Measurements from ENCODE around the gene PCGF3.
"Not testable (repeated sequence)": the region's sequence is repeated elsewhere in the genome, so short reads cannot be mapped to it uniquely, and the experiment has no call there.

Gene PCGF3

GRCh38 chr4:668219-668618, 37.4 kb upstream of the PCGF3 start:
- DNase-seq (ENCODE audit: low spot score): not testable (repeated sequence)

- not testable (repeated sequence) for DNase-seq (ENCODE audit: low spot score)
Observed at GRCh38 chr4:669806-670559, 35.6 kb upstream of the PCGF3 start.

- DNase-seq (ENCODE audit: low spot score): no peak
Observed at GRCh38 chr4:671769-672168, 33.9 kb upstream of the PCGF3 start.

- DNase-seq (ENCODE audit: low spot score): no peak
Observed at GRCh38 chr4:673349-674091, 32.1 kb upstream of the PCGF3 start.

GRCh38 chr4:674172-675035, 31.2 kb upstream of the PCGF3 start, which contains the start of the genes ATP5ME and MYL5:
Gene ATP5ME (minus strand): TSS chr4:674276. CDS start chr4:674247, 29 bp downstream.
Gene MYL5 (plus strand): TSS chr4:674542. CDS start chr4:678027, 3,485 bp downstream.
- DNase-seq (ENCODE audit: low spot score): peak; percentile 89

GRCh38 chr4:675036-675882, 30.4 kb upstream of the PCGF3 start:
- no peak for DNase-seq (ENCODE audit: low spot score)

GRCh38 chr4:675980-676870, 29.4 kb upstream of the PCGF3 start:
- DNase-seq (ENCODE audit: low spot score): no peak

- no peak for DNase-seq (ENCODE audit: low spot score)
Observed at GRCh38 chr4:676871-677235, 28.8 kb upstream of the PCGF3 start.

GRCh38 chr4:677431-678293, 28.0 kb upstream of the PCGF3 start:
- DNase-seq (ENCODE audit: low spot score): peak; percentile 78

- no peak for DNase-seq (ENCODE audit: low spot score)
Observed at GRCh38 chr4:678331-679103, 27.1 kb upstream of the PCGF3 start.

- DNase-seq (ENCODE audit: low spot score): no peak
Observed at GRCh38 chr4:679104-679481, 26.5 kb upstream of the PCGF3 start.

- DNase-seq (ENCODE audit: low spot score): no peak
Observed at GRCh38 chr4:679629-680028, 26.0 kb upstream of the PCGF3 start.

- DNase-seq (ENCODE audit: low spot score): no peak
Observed at GRCh38 chr4:680091-680490, 25.5 kb upstream of the PCGF3 start.

GRCh38 chr4:680551-680927, 25.1 kb upstream of the PCGF3 start:
- no peak for DNase-seq (ENCODE audit: low spot score)

- no peak for DNase-seq (ENCODE audit: low spot score)
Observed at GRCh38 chr4:680928-681645, 24.5 kb upstream of the PCGF3 start.

GRCh38 chr4:681736-682451, 23.7 kb upstream of the PCGF3 start:
- peak; percentile 53 for DNase-seq (ENCODE audit: low spot score)

GRCh38 chr4:682490-683172, 23.0 kb upstream of the PCGF3 start:
- DNase-seq (ENCODE audit: low spot score): no peak
